HCT116 (cell line): ENCODE data around the gene TMEM185B. TPM values are rescaled to one million over a fixed set of nuclear protein-coding genes. Genes with fewer than 3 reads are reported as not detected.

Experiments used
- ATAC-seq: fragments of 200-7000 bp; cut with Tn5 transposase; 2 replicates; pipeline ENCODE4 v1.9.1; 2020; ENCODE audit warnings: mild to moderate bottlenecking, moderate library complexity
- BruUV-seq: library from RNA; stranded (reverse); fragments of 400-500 nt; replicated peaks from 2 replicates; lab custom pipeline; 2021; lab: Mats Ljungman, UMichigan
- CTCF ChIA-PET: fragments of 300-600 bp; sonication (Branson Sonifier 250); formaldehyde crosslinking; loops from one replicate; lab custom pipeline; 2021; ENCODE audit warnings: antibody characterized with exemption; lab: Charles Lee
- POLR2A ChIA-PET: fragments of 300-600, 350-600 bp; sonication (Branson Sonifier 250); formaldehyde crosslinking; loops from one replicate; lab custom pipeline; 2021; ENCODE audit warnings: antibody characterized with exemption; lab: Charles Lee
- RAD21 ChIA-PET, 2 experiments: fragments of 300-600 bp; sonication (Branson Sonifier 250); formaldehyde crosslinking; loops; one replicate each; lab custom pipeline; 2023; ENCODE audit warnings: low total read pairs in 2 of 2; ENCODE audit not compliant: uncharacterized antibody in 2 of 2, unreplicated experiment in 2 of 2, low non-redundant PET in 1 of 2; lab: Charles Lee
- DNase-seq: peaks from one replicate; pipeline ENCODE4 v3.0.0-alpha.2; 2010; ENCODE audit warnings: low read depth, low spot score
- H2AFZ ChIP-seq: fragments of 200-600 bp; shearing (Covaris generic), sonication (generic); 2 replicates; pipeline ENCODE4 v1.6.1; 2017; ENCODE audit warnings: low read depth, mixed run types, mixed read lengths, antibody characterized with exemption, low read length; ENCODE audit not compliant: poor library complexity, severe bottlenecking
- H3K27ac ChIP-seq: 2 replicates; pipeline ENCODE4 v1.5.1; 2012; ENCODE audit warnings: low read depth, low read length
- H3K27me3 ChIP-seq: fragments of 200-600 bp; sonication (generic); 2 replicates; pipeline ENCODE4 v1.6.1; 2016; ENCODE audit warnings: mixed run types, low read length, mixed read lengths; ENCODE audit not compliant: insufficient read depth
- H3K36me3 ChIP-seq, 2 experiments: fragments of 200-500 bp in 1 of 2; fragments of 200-600 bp in 1 of 2; sonication (Bioruptor generic) in 1 of 2; sonication (generic) in 1 of 2; 2 replicates each; pipeline versions ENCODE4 v1.5.1 to v1.6.1; 2014 to 2016; ENCODE audit warnings: low read length in 2 of 2, inconsistent platforms in 1 of 2, mixed read lengths in 1 of 2, mixed run types in 1 of 2; ENCODE audit not compliant: insufficient read depth in 2 of 2, control insufficient read depth in 1 of 2
- H3K4me1 ChIP-seq, 2 experiments: fragments of 200-600 bp in 1 of 2; sonication (generic) in 1 of 2; 2 replicates each; pipeline versions ENCODE4 v1.5.1 to v1.6.1; 2012 to 2017; ENCODE audit warnings: low read length in 2 of 2, inconsistent platforms in 1 of 2, mild to moderate bottlenecking in 1 of 2, mixed read lengths in 1 of 2, mixed run types in 1 of 2, moderate library complexity in 1 of 2; ENCODE audit not compliant: insufficient read depth in 2 of 2, control insufficient read depth in 1 of 2
- H3K4me2 ChIP-seq: fragments of 200-600 bp; sonication (generic); 2 replicates; pipeline ENCODE4 v1.6.1; 2017; ENCODE audit warnings: mixed run types, low read length, mixed read lengths
- H3K4me3 ChIP-seq, 2 experiments: fragments of 200-600 bp in 1 of 2; sonication (generic) in 1 of 2; replicated peaks in 1 of 2; 2 replicates each; pipeline ENCODE4 v1.5.1; 2011 to 2016; ENCODE audit warnings: low read length in 2 of 2, control low read depth in 1 of 2, low read depth in 1 of 2, mild to moderate bottlenecking in 1 of 2, mixed read lengths in 1 of 2, mixed run types in 1 of 2
- H3K79me2 ChIP-seq: fragments of 200-600 bp; sonication (generic); 2 replicates; pipeline ENCODE4 v1.6.1; 2017; ENCODE audit warnings: mild to moderate bottlenecking, mixed run types, low read length, moderate library complexity, mixed read lengths; ENCODE audit not compliant: insufficient read depth
- H3K9ac ChIP-seq: fragments of 200-600 bp; sonication (generic); 2 replicates; pipeline ENCODE4 v1.6.1; 2016; ENCODE audit warnings: low read length, mixed read lengths
- H3K9me2 ChIP-seq: fragments of 200-600 bp; sonication (generic), shearing (Covaris generic); 2 replicates; pipeline ENCODE4 v1.6.1; 2017; ENCODE audit warnings: mixed run types, mild to moderate bottlenecking, moderate library complexity; ENCODE audit not compliant: insufficient read depth
- H3K9me3 ChIP-seq, 2 experiments: fragments of 200-500 bp in 1 of 2; fragments of 200-600 bp in 1 of 2; sonication (Bioruptor generic) in 1 of 2; sonication (generic) in 1 of 2; 2 replicates each; pipeline ENCODE4 v1.6.1; 2014 to 2017; ENCODE audit warnings: low read length in 2 of 2, mixed read lengths in 2 of 2, inconsistent platforms in 1 of 2, low read depth in 1 of 2, mild to moderate bottlenecking in 1 of 2, mixed run types in 1 of 2, moderate library complexity in 1 of 2; ENCODE audit not compliant: control insufficient read depth in 1 of 2, insufficient read depth in 1 of 2
- H4K20me1 ChIP-seq: fragments of 200-600 bp; sonication (generic), shearing (Covaris generic); 2 replicates; pipeline ENCODE4 v1.6.1; 2017; ENCODE audit warnings: mixed run types, mild to moderate bottlenecking, moderate library complexity; ENCODE audit not compliant: insufficient read depth
- ATF3 ChIP-seq: IDR thresholded peaks from 2 replicates; pipeline ENCODE4 v1.6.1; 2012
- CBX3 ChIP-seq: IDR thresholded peaks from 2 replicates; pipeline ENCODE4 v1.6.1; 2012; ENCODE audit warnings: low read depth
- CEBPB ChIP-seq: IDR thresholded peaks from 2 replicates; pipeline ENCODE4 v1.6.1; 2012; ENCODE audit warnings: low read depth
- EGR1 ChIP-seq: IDR thresholded peaks from 2 replicates; pipeline ENCODE4 v1.6.1; 2012; ENCODE audit warnings: low read depth
- ELF1 ChIP-seq: IDR thresholded peaks from 2 replicates; pipeline ENCODE4 v1.6.1; 2012; ENCODE audit warnings: low read depth, borderline replicate concordance
- EZH2 ChIP-seq: fragments of 200-600 bp; sonication (generic); IDR thresholded peaks from 2 replicates; pipeline ENCODE4 v1.6.1; 2017; ENCODE audit warnings: antibody characterized with exemption, mixed run types
- EZH2phosphoT487 ChIP-seq: fragments of 200-600 bp; IDR thresholded peaks from 2 replicates; pipeline ENCODE4 v1.6.1; 2018; ENCODE audit warnings: antibody characterized with exemption, borderline replicate concordance
- JUND ChIP-seq: IDR thresholded peaks from 2 replicates; pipeline ENCODE4 v1.6.1; 2012
- MAX ChIP-seq: IDR thresholded peaks from 2 replicates; pipeline ENCODE4 v1.6.1; 2012
- POLR2A ChIP-seq: IDR thresholded peaks from 2 replicates; pipeline ENCODE4 v1.7.0; 2011; ENCODE audit warnings: borderline replicate concordance; ENCODE audit not compliant: insufficient read depth, insufficient read length; ENCODE audit errors: extremely low read depth
- POLR2AphosphoS5 ChIP-seq: IDR thresholded peaks from 2 replicates; pipeline ENCODE4 v1.6.1; 2011; ENCODE audit warnings: mild to moderate bottlenecking, low read depth, low read length, moderate library complexity
- SIN3A ChIP-seq: IDR thresholded peaks from 2 replicates; pipeline ENCODE4 v1.6.1; 2012; ENCODE audit warnings: low read depth
- ZBTB33 ChIP-seq: IDR thresholded peaks from 2 replicates; pipeline ENCODE4 v1.6.1; 2011; ENCODE audit warnings: mild to moderate bottlenecking, low read length, moderate library complexity; ENCODE audit not compliant: insufficient replicate concordance; ENCODE audit errors: extremely low read depth
- intact Hi-C: fragments of 100-400 bp; cut with micrococcal nuclease; formaldehyde crosslinking; loops from 2 replicates; pipeline ENCODE4 v1.10.0; 2022
- total RNA-seq: library from RNA; stranded (reverse); gene quantifications from one replicate; pipeline ENCODE4 v1.2.1, GENCODE V29; 2021; ENCODE audit not compliant: unreplicated experiment
- TF ChIP-seq, protein P1 (sequence below), 3 experiments: fragments of 200-600 bp in 1 of 3; sonication (generic) in 1 of 3; IDR thresholded peaks in 2 of 3; conservative IDR thresholded peaks in 1 of 3; 2 replicates each; pipeline ENCODE4 v1.5.1; 2012 to 2017; ENCODE audit warnings: low read depth in 2 of 3, low read length in 2 of 3, antibody characterized with exemption in 1 of 3, borderline replicate concordance in 1 of 3, control low read depth in 1 of 3, mild to moderate bottlenecking in 1 of 3, mixed read lengths in 1 of 3, mixed run types in 1 of 3, moderate library complexity in 1 of 3; ENCODE audit not compliant: insufficient read depth in 1 of 3

TMEM185B gene
- total RNA-seq, 1 experiment from 2014 or later = 27.1 TPM

- DNase-seq (no peak), ATAC-seq (no peak)
- Histone ChIP-seq H2AFZ (no peak overlapping the region), H3K27ac (no peak overlapping the region), H3K9ac (no peak overlapping the region), H3K4me2 (no peak overlapping the region), H3K9me2 (no peaks in the 10 kb centered on the region), H3K27me3 (no peaks in the 10 kb centered on the region), H4K20me1 (no peaks in the 10 kb centered on the region), H3K79me2 (peaks cover 51% of the 10 kb centered on the region), H3K4me3 (no peak overlapping the region), H3K4me1 (peaks cover 7 to 18% of the 10 kb centered on the region in 2 experiments; a peak in 3 of 4 replicates), H3K36me3 (no peaks in the 10 kb centered on the region), H3K9me3 (no peaks in the 10 kb centered on the region)
- RAD21 ChIA-PET = no interaction called here
- POLR2A ChIA-PET = no interaction called here
- TF ChIP-seq MAX (no peak), POLR2A (no peak), EZH2 (no peak), EGR1 (no peak), JUND (no peak)
- CTCF ChIA-PET = no interaction called here
- intact Hi-C loops = no loop called here
- BruUV-seq = no TSS peak
These were observed 31.9 kb upstream of the TMEM185B start for GRCh38 chr2:120255071-120255470.

DNA sequence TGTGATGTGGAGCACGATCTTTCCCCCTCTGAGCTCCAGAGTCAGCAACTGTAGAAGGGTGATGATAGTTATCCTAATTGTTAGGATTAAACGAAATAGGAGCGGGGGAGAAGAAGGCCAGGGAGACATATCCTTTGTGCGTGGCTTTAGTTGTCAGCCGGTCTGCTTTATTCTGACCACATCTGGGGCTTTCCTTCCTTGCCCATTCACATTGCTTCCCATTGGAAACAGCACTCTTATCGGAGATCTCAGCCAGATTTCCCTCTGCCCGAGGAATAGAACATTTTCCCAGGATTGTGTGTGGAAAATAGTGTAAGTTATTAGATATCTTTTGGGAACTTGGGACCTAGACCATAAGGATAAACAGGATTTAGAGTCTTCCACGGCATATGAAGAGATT, 31.0 kb upstream of the TMEM185B start:
- ChIA-PET CTCF (no interaction called here), RAD21 (no interaction called here), POLR2A (no interaction called here)
- Histone ChIP-seq H3K27ac (no peak overlapping the region), H2AFZ (no peak overlapping the region), H3K4me3 (peak overlapping the region; percentile 78 to 83), H3K4me2 (peak overlapping the region; percentile 91), H3K9me3 (no peaks in the 10 kb centered on the region), H3K27me3 (no peaks in the 10 kb centered on the region), H3K79me2 (peaks cover 50% of the 10 kb centered on the region), H3K4me1 (peaks cover 7 to 18% of the 10 kb centered on the region in 2 experiments; a peak in 3 of 4 replicates), H3K36me3 (no peaks in the 10 kb centered on the region), H3K9me2 (no peaks in the 10 kb centered on the region), H4K20me1 (no peaks in the 10 kb centered on the region), H3K9ac (peak overlapping the region; percentile 73)
- intact Hi-C loops = loop anchor here (5.0 kb wide), 1 partner anchor 58 kb away; no protein-coding TSS in a partner anchor
- BruUV-seq = no TSS peak
- ATAC-seq (no peak), DNase-seq (no peak)
- TF ChIP-seq MAX = no peak
- TF ChIP-seq, protein P1, sequence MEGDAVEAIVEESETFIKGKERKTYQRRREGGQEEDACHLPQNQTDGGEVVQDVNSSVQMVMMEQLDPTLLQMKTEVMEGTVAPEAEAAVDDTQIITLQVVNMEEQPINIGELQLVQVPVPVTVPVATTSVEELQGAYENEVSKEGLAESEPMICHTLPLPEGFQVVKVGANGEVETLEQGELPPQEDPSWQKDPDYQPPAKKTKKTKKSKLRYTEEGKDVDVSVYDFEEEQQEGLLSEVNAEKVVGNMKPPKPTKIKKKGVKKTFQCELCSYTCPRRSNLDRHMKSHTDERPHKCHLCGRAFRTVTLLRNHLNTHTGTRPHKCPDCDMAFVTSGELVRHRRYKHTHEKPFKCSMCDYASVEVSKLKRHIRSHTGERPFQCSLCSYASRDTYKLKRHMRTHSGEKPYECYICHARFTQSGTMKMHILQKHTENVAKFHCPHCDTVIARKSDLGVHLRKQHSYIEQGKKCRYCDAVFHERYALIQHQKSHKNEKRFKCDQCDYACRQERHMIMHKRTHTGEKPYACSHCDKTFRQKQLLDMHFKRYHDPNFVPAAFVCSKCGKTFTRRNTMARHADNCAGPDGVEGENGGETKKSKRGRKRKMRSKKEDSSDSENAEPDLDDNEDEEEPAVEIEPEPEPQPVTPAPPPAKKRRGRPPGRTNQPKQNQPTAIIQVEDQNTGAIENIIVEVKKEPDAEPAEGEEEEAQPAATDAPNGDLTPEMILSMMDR (IDR thresholded peaks at IDR 0.05 in 2 of 3, conservative IDR thresholded peaks at IDR 0.05 in 1 of 3; ENCODE audit: borderline replicate concordance in 1 of 3, insufficient read depth in 1 of 3, low read depth in 2 of 3, low read length in 2 of 3) = no peak
- no peak for TF ChIP-seq EZH2phosphoT487
- no peak for TF ChIP-seq ATF3
- TF ChIP-seq EGR1 = no peak
- no peak for TF ChIP-seq ZBTB33
- TF ChIP-seq POLR2AphosphoS5 = no peak
- no peak for TF ChIP-seq SIN3A
- TF ChIP-seq CBX3 = no peak
- no peak for TF ChIP-seq CEBPB
- TF ChIP-seq ELF1 = no peak
